LoVo (cell line): Measurements from ENCODE around the gene RNF41.
A peak's percentile ranks its signal among the peaks of the same experiment; 100 is the strongest.
"Not testable (repeated sequence)": the region's sequence is repeated elsewhere in the genome, so short reads cannot be mapped to it uniquely, and the experiment has no call there.

Experiments used
- DNase-seq: peaks from one replicate; pipeline ENCODE4 v3.0.0-alpha.2; 2016; ENCODE audit warnings: low spot score

Gene RNF41

DNA sequence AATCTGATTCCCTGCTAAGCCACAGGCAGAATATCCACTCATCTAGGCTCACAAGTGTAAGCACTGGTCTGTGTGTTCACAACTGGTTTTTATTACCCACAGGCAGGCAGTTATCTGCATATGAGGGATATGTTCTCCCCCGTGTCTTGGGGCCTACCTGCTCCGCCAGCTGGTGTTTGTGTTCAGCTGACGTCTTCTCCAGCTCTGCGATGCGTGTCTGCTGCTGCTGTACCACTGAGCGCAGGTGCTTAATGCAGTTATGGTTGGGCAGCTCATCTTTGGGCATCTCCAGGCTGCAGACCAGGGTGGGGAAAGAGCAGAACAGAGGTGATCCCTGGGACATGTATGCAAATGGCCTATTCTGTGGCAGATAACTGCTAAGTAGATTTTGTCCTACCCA is 13.7 kb downstream of the RNF41 start:
- no peak for DNase-seq

DNA sequence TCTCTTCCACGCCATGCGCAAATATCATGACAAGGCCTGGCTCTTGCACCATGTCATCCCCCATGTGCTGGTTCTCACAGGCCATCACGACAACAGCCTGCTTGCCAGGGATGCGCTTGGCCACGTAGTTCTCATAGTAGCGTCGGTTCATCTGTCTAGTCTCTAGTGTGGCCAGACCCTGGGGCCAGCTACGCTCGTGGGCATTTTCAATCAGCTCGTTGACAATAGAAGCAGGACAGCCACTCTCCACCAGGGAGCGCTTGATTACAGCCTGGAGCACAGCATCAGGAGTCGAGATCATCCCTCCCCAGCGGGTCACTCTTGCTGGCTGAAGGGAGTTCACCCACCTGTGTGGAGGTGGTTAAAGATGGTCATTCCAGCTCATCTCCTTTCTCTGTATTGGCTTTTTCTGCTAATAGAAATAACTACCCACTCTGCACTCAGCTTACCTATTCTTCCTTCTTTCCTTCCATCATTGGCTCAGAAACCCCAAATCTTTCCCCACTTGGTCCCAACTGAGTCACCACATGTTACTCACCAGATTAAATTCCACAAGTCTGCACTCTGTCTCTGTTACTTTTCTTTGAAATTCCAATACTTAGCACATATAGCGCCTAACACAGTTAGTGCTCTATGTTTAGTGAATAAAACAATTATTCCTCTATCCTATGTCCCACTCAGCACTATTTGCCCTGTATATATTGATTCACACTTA is 15.1 kb downstream of the RNF41 start:
- no peak for DNase-seq

DNA sequence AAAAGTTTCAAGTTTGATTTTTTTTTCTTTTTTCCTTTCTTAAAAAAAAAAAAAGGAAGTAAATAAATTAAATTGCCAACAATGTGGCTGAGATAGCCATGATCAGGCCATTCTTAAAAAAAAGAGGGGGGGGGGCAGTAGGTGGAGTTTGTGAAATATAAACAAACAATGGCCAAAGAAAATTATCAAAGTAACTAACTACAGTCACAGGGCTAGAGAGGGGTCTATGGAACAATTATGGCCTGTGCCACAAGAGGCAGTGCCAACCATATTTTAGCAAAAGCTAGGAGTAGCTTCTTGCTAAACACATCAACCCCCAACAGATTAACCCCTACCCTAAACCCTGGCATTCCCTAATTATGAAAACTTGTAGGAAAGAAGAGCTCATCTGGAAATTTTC is 16.3 kb downstream of the RNF41 start:
- DNase-seq: no peak

DNA sequence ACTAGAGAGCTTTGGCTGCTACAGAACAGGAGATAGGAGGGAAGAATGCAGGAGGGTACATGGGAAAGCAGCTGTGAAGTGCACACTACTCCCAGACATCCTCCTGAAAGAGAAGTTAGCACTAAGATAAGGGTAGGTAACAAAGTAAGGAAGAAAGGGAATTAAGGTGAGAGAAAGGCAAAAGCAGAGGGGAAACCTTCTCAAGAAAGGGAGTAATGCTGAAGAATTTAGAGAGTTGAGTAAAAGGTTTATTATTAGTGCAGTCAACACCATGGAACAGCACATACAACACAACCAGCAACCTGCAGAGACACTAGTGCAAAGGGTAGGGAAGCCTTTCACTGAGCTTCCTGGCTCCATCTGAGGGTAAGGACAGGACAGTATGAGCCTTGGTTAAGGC is 17.4 kb downstream of the RNF41 start:
- DNase-seq: no peak

DNA sequence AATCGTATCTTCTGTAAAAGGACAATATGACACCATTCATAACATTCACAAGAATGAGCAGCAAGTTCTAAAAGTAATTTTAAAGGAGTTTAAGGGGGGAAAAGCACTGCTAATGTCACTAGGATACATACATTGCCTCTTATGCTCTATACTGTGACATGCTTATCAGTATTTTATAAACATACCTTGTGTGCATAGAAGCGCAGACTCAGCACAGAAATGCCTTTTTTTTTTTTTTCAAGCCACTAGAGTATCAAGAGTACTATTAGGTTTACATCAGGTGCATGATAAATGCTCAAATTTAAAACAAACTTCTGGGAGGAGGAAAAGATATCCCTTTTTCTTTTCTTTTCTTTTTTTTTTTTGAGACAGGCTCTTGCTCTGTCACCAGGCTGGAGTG is 18.9 kb downstream of the RNF41 start:
- no peak for DNase-seq

DNA sequence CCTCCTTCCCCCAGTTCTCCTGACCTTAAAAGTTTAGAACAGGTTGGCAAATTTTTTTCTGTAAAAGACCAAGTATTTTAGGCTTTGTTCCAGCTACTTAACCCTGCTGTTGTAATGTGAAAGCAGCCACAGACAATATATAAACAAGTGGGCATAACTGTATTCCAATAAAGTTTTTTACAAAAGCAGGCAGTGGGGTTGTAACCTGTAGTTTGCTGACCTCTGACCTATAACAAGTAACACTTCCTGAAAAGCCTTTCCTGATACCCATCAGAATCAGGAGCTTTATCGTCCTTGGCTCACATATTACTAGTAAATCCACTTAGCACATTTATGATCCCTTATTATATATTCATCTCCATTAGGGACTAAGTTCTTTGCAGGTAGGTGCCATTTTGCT is 19.4 kb downstream of the RNF41 start:
- no peak for DNase-seq

DNA sequence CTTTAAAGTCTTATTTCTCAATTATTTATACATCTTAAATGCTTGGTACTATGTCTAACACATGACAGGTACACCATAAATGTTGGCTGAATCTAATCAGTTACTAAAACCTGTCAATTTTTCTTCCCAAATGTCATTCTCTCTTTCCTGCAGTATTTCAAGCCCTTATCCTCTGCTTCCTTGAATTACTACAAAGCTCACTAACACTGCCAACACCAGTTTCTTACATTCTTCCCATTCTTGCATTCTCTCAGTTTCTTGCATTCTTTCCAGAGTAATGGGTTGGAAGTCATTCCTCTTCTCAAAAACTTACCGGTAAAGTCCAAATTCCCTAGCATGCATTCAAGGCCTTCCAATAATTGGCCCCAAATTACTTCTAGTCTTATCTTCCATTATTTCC is 22.9 kb downstream of the RNF41 start:
- no peak for DNase-seq

DNA sequence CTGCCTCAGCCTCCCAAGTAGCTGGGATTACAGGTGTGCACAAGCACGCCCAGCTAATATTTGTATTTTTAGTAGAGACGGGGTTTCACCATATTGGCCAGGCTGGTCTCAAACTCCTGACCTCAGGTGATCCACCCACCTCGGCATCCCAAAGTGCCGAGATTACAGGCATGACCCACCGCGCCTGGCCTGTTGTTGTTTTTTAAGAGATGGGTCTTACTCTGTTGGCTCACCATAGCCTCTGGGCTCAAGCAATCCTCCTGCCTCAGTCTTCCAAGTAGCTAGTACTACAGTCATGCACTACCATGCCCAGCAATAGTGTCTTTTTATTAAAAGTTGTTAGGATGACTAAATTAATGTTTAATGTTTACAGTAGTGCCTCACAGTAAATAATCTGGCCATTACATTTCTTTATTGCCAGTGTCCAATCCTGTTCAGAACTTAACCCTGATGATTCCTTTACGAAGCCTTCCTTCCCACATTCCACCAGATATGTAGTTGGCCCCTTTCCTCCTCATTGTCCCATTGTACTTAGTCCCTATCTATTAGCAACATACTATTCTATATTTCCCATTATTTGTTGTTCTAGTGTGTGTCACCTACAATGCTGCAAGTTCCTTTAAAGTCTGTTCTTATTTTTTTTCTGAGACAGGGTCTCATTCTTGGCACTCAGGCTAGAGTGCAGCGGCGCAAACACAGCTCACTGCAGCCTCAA is 23.6 kb downstream of the RNF41 start:
- no peak for DNase-seq

DNA sequence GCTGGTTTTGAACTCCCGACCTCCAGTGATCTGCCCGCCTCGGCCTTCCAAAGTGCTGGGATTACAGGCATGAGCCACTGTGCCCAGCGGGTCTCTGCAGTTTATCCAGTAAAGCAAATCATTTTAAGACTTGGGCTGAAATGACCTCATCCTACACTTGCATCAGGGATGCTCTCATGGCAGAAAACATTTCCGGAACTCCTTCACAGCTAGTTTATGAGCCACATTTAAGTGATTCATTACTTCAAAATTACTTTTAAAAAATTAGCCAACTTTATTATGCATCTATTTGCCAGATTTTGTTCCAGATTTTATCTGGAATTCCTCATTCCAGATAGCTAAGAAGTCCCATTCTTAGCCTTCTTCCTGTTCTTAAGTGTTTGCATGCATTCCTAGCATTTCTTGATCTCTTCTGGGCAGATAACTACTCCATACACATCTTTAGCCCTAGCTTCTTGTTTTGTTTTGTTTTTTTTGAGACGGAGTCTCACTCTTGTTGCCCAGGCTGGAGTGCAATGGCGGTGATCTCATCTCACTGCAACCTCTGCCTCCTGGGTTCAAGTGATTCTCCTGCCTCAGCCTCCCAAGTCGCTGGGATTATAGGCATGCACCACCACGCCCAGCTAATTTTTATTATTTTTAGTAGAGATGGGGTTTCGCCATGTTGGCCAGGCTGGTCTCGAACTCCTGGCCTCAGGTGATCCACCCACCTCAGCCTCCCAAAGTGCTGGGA is 24.7 kb downstream of the RNF41 start:
- not testable (repeated sequence) for DNase-seq

DNA sequence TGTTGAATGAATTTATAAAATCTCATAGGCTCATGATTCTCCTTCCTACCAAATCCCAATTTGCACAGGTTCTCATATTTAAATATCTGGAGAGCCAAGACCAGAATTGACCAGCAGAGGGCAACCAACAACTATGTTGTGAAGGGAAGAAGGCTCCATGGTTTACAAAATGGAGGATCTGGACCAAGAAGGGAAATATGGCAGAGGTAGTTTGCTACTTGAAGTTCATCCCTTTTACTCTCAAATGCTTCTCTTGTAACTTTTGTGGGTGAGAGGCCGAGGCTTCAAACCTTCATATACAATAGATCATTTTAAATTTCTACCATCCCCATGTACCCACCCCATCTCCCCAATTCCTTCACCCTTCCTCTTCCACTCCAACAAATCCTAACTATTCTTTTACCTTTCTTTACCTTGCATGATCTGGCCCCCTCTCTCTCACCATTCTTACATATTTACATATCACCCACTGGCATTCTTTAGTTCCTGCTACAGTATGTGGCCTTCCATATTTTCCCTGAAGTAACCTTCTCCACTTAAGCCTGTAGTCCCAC is 28.6 kb downstream of the RNF41 start:
- DNase-seq: peak; percentile 87

DNA sequence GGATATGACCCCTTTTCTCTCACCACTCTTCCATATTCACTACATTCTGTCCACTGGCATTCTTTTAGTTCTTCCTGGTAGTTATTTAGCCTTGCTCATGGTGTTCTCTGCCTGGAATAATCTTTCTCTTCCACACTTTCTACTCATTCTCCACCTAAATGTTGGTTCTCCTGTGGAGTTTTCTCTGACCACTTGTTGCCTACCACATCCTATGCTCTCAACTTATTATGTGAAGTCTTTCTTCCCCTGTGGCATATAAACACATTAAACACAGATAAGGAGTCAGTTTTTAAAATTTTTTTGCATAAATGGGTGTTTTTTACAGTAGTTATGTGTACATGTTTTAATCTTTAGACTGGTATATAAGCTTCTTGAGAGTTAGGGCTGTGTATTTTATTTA is 29.1 kb downstream of the RNF41 start:
- DNase-seq: no peak

DNA sequence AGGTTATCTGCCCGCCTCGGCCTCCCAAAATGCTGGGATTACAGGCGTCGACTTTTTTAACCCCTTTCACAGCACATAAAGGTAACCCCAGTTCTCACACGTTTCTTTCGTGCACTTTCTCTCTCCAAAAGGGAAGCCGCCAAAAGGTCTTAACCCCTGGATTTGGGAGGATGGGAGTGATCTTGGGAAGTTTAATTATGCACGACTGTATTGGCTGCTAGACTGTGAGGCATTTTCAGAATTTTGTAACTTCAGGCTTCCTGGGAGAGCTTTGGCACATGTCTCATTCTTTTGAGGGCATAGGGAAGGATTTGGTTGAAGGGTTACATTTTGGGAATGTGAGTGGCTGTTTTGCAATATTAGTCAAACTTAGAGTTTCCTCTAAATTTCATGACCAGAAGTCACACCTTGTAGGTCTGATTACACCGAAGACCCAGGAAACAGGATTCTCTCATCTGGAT is 31.0 kb downstream of the RNF41 start:
- DNase-seq: no peak

DNA sequence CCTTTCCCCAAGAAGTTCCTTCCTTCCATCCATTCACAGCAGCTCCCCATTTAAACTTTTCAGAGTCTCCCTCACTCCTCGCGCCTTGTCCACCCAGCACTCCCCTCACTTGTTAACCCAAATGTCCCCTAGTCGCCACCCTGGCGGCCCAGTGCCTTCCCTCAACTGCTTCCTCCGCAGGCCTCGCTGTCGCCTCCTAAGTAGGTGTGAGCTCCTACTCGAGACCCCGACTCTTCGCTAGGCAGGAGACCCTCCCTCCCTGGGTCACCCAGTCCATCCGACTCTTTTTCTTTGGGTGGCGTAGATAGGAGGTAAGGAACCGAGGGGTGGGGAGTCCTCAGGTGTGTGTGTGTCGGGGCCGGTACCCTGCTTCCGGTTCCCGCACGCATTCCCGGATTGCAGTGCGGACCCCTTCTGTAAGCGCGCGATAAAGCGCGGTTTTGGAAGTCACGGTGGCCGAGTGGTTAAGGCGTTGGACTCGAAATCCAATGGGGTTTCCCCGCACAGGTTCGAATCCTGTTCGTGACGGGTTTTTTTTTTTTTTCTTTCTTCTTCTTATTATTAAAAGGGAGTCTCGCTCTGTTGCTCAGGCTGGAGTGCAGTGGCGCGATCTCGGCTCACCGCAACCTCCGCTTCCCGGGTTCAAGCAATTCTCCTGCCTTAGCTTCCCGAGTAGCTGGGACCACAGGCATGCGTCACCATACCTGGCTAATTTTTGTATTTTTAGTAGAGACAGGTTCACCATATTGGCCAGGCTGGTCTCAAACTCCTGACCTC is 31.6 kb downstream of the RNF41 start:
- peak; percentile 92 for DNase-seq

DNA sequence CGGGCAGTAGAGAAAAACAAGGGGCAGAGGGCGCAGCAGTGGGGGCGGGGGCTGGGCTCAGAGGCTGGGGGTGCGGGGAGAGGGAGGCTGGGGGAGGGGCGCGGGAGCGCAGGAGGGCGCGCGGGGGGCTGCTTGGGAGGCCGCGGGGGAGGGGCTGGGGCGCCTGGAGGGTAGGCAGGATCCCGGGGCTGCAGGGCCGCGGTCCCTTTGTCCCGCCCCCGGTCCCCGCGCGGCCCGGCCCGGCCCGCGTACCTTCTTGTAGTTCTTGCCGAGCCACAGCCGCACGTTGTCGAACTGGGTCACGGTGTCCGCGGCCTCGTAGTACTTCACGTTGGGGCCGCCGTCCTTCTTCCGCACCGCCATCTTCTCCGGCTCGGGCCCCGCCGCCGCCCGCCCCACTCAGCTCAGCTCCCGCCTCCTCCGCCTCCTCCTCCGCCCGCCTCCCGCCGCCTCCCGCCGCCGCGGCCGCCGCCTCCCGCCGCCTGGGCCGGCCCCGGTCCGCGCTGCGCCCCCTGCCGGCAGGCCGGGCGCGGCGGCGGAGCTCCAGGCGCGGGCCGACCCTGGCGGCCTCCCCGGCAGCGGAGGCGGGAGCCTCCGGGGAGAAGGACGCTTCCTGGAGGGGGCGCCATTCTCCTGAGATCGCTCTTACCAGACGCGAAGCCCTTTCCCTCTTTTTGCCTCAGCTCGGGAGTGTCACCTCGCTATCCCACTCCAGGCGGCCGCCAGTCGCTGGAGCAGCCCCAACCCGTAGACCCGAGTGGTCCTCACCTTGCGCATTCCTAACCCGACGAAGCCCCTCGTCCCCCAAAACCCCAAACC is 32.4 kb downstream of the RNF41 start, which contains the start of gene SMARCC2:
SMARCC2 (minus strand) TSS at position 385 of the 819 bp plus-strand sequence; CDS start at position 363, 22 bp downstream.
- peak; percentile 97 for DNase-seq

DNA sequence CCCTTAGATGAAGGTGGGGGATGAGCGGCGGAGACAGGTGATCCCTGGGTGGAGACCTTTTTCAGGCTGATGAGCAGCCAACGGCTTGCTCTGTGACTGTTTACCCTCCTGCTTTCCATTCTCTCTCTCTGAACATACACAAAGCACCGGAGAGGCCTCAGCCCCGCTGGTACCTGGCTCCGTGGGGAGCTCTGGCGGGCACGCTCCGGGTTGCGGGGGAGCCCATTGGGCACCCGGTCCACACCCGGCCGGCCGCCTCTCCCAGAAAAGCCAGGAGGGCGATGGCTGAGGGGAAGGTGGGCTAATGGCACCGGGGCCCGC is 33.0 kb downstream of the RNF41 start:
- no peak for DNase-seq

DNA sequence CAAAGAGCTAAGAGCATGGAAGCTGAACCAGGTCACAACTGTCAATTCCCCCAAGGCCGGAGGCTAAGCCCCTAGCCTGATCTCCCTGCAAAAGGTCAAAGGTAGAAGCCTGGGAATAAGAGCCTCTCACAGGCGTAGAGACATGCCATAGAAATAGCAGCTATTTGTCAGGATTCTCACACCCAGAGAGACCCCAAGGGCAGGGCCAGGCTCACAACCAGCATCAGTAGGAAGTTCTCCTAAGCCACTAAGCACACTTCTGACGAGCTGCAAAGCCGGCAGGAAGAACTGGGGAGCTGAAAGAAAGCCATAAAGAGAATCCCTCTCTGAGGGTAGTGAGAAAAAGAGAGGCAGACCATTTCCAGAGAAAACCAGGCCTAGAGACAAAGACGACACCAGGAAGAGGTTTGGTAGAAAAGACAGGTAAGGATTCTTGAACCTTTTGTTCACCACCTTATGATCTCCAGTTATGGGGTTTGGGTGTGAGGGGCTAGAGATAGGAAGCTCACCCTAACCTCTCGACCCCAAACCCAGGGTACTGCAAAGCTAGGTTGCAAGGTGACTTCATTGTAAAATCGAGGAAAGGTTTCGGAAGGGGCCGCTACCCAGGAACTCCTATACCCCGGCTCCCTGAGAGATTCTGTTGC is 33.5 kb downstream of the RNF41 start:
- DNase-seq: no peak

DNA sequence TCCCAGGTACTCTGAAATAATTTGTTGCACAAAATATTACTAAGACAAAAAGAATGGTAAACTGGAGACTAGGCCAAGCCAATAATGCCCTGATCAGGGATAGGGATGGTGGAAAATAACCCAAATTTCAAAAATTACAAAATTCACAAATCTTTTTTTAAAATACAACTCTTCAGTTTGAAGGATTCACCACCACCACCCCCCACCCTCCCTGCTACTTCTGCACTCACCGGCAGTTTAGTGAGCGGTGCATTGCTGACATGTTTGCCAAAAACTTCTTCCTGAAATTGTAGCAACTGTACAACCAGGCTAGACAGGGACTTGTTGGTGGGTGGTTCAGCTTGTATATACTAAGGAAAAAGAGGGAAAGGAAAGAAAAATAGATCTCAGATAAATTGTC is 34.8 kb downstream of the RNF41 start:
- DNase-seq: no peak

DNA sequence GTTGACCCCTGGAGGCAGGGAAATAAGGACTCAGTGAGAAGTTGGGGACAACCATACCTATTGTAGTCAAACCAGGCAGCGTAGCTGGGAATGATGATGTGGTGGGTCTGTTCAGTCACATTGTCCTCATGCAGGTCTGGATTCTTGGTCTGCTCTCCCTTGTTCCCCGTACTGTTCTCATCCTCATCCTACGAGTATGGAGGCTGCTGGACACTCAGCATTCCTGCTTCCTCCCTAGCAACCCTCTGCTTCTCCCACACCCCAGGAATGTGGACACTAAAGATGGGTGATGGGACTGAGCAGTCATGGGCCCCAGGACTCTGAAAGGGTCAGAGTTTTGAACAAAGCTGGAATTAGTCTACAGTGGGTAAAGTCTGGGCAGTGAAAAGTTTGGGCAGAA is 43.4 kb downstream of the RNF41 start:
- no peak for DNase-seq

DNA sequence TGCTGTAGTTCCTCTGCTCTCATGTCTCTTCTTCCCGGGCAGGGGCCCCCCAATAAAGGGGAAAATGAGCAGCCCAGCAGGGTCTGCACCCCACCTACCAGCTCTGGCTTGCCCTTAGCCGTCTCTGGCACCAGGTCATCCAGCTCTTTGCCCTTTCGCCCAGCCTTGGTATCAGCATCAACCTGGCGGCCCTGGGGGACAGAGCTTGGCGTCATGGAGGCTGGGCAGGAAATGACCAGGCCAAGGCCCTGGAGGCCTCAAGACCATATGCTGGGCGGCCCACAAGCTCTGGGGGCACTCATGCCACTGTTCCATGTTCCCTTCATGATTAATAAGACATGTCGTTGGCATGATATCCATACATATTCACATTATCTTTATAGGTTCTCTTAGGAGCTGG is 48.9 kb downstream of the RNF41 start:
- no peak for DNase-seq

DNA sequence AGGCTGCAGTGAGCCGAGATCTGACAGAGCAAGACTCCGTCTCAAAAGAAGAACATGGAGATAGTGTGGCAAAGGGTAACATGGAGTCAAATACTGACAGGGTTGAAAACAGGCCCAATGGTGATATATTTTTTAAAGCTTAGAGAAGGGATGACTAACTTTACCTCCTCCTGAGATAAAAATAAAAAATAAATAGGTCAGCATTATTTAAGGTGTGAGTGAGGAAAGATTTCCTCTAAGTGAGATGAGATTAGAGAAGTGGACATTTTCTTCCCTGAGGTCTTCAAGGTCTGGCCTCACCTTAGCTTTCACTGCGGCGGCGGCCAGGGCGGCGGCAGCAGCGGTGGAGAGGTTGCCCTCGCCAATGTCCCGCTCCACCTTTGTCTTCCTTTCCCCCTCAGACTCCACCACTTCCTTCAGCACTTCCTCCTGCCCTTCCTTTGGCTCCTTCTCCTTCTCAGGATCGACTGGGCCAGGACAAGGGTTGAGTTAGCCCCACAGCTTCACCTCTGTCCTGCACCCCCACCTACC is 52.4 kb downstream of the RNF41 start:
- DNase-seq: no peak
